Cerebellar cortex (tissue), 1 donor: Measurements from ENCODE around the gene EFNA5.

ENCODE experiments used
- DNase-seq: peaks from one replicate; pipeline ENCODE4 v3.0.0-alpha.2; 2015; ENCODE audit warnings: low spot score

EFNA5 gene

DNA sequence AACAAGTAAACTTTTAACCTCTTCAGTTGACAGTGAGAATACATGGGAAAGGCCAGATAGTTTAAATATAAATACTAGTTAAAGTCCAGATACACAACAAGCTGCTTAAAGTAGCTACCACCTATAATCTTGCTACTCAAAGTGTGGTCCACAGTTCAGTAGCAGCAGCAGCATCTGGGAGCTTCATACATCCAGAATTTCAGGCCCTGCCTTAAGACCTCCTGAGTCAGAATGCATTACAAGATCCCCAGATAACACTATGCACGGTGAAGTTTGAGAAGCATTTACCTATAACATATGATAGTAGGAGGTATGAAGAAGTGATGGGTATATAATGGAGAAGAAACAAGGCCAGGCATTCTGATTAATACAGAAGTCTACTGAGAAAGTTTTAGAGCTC is 244.5 kb downstream of the EFNA5 start:
- no peak for DNase-seq

DNA sequence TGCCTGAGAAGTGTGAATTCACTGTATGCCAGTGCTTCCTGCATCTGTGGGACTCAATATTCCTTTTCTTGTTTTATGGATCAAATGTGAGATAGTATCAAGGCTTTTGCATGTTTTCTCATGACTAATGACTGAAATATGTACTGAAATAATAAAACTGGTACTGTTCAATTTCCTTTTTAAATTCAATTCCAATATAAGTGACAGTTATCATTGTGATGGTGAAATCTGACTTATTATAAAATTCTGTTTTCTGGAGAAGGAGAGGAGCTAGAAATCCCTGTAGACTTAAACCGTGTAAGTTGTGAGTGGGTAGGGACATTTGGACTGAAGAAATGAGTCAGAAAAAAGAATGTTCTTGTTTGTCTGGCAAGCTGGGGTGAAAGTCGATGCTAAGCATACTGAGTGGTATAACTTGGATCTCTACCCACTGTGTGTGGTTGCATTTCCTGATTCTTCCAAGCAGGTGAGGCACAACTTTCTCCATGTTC is 245.2 kb downstream of the EFNA5 start:
- no peak for DNase-seq

DNA sequence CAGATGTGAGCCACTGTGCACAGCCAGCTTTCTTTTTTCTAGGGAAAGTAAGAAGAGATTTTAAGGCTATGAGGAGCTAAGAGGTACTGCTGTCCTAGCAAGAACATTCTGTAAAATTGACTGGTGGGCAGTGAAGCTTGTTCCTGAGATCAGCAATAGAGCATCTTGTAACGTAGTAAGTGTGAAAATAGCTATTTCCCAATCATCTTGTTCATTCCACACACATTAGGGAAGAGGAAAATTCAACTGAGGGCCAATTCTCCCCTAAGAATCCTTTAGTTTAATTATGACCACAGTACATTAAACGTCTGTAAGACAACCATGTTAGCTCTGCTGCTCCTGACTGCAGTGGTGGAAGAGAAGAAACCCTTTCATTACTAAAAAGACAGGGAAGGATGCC is 246.2 kb downstream of the EFNA5 start:
- no peak for DNase-seq

DNA sequence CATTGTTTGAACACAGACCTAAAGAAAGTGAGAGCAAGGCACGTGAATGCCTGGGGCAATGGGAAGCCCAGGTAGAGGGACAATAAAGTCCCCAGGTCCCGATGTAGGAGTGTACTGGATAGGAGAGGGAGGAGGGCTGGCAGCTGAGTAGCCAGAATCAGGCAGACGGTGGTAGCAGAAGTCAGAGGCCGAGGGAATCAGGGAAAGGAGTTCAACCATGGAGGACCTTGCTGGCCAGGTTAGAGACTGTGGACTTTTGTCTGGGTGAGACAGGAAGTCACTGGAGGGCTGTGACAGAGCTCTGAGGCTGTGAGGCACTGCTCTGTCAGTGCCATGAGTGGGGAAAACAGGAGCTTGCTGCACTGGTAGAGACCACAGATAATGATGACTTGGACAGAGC is 248.2 kb downstream of the EFNA5 start:
- no peak for DNase-seq

DNA sequence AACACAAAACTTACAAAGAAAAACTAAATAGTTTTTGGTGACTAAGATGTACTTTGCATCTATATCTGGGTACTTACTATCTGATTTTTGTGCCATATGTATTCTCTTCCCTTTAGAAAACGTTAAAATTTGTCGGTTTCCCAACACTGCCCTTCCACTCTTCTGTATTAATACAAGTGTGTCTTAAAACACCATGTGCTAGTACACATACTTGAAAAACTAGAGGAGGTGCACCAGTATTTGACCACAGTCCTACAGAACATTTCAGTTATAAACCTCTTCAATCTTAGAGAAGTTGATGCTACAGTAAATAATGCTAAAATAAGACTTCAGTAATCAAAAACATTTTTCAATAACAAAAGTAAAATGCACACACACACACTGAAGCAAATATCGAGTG is 251.2 kb downstream of the EFNA5 start:
- no peak for DNase-seq

DNA sequence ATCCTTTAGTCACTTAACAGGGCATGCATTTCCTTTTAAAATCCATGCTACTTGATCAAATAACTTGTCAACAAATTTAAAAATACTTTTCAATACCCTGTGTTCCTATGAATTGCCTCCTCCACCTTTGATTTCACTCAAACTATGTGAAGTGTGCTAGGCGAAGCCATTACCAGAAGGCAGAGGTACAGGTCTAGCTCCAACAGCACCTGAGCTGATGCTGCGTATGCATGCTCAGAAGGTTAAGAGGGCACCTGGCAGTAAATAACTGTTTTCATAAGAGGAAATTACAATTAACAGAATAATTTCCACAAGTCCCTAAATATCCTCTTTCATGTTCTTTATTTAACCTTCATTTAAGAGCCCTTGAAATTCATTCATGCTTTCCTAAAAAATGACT is 251.8 kb downstream of the EFNA5 start:
- no peak for DNase-seq

DNA sequence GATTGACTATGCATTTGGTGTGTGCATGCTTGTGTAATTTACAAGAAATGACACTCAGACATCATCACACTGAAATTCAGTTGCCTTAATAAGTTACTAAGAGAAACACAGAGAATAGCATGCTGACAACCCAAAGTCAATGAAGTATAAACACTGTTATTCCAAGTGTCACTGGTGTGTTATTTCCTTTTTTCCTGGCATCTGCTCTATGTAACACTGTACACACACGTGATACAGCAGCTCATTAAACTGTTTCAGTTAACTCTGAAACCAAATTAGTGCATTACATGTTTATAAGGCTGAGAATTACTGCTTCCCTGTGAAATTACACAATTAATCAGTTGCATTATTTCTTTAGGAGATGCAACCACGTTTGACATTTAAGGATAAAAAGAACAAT is 252.7 kb downstream of the EFNA5 start:
- no peak for DNase-seq

DNA sequence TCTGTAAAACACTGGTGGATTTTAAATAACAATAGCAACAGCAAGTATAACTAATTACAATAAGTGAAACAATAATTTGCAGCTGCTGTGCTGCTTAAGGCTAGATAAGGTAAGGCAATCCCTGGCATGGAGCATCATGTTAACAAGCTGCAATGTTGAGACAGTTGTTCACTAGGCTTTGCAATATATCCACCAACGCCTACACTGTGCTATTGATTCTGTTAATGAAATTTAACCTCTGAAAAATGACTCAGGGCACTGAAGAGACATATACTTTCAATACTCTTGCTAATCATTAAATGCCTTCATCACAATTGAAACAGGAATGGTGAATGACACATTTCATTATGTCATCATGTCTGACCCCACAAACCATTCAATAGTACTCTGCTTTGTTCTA is 255.0 kb downstream of the EFNA5 start:
- no peak for DNase-seq

DNA sequence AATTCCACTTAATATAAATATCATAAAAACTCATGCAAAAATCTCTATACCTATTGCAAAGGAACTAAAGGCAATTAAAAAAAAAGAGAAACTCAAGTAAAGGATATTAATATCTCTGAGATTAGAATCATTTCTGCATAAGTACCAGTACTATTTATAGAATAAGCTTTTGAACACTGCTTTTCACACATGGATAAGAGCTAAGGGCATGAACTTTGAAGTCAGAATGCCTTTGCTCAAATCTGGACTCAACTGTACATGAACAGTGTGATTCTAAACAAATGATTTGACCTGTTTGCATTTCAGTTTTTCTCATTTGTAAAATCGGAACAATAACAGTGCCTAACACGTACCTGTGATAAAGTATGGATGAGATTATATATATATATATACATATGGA is 255.9 kb downstream of the EFNA5 start:
- no peak for DNase-seq

DNA sequence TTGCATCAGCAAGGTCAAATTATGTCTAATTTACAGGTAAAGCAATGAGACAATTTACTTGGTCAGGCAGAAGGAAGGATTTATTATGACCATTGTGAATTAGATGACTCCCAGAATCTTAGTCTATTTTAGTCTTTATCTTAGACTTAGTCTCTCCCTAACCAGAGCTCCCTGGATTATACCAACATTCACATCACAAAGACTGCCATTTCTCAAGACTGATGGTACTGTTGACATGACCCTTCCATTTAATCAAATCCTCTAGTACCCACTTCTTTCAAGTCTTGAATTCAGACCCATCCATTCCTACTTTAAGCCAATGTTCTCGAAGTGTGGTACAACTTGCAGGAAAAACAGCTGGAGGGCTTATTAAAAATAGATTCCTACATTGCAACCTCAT is 257.0 kb downstream of the EFNA5 start:
- DNase-seq: no peak

DNA sequence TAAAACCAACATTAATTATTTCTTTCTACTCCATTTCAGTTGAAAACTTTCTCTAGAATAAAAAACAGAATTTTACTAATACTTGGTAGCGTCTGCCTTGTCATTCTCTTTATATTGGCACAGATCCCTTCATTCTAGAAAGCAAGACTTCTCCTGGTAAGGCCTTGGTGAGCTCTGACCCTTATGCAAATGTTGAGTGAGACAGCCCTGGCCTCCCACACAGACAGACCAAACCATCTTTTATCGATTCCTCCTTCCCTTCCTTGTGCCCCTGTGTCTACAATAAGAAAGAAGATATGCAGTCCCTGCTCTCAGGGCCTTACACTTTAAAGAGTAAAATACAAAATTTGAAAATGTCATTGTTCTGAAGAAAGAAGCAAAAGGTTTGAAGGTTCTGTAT is 262.2 kb downstream of the EFNA5 start:
- no peak for DNase-seq

DNA sequence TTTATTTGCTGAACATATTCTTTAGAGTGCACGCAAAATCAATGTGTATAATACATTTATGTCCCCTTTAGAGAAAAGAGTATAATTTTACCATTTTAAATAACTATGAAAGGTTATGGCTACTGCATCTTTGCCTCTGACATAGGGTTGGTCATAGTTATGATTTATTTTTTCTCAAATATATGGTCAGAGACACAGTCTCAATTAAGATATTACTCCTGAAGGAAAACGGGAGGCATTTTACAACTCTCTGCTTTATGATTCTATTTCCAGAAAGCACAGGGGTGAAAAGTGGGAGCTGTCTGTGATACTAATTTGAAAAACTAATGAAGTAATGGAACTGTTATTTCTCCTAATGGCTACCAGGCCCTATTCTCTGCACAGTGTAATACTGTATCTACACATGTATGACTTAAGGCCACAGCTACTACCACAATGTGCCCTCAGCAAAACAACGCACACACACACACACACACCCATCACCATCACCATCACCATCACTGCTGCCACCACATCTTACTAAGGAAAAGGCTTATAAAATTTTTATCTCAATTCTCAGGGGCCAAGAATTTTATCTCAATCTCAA is 262.9 kb downstream of the EFNA5 start:
- DNase-seq: no peak

DNA sequence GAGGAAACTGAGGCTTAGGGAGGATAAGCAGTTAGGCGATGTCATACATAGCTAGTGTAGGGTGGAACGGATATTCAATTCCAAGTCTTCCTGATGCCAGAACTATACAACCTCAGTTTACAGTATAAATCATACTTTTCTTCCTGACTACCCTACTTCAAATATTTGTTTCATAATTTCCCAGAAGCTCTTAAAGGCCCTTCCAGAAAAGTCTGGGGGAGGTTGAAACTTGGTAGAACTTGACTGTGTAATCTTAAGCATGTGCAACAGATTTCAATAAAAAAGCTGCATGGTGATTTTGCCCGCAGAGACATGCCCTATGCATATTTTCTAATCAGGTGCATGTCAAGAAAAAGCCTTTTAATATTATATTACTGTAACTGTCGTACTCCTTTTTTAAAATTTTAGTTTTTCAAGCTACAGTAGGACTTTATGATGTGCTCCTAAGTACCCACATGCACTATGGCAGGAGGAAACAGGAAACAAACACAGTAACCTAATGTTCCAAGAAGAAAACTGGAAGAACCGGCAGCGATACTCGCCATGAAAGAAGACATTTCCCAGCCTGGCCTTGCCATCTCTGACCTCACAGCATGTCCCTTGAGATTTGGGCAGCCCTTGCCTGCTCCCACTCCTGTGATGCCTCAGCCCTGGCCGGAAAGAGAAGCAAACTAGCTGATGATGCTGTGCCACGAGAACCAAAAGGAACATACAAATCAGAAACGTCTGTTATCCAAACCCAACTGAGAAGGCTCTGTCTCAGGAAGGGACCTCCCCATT is 266.0 kb downstream of the EFNA5 start:
- no peak for DNase-seq

DNA sequence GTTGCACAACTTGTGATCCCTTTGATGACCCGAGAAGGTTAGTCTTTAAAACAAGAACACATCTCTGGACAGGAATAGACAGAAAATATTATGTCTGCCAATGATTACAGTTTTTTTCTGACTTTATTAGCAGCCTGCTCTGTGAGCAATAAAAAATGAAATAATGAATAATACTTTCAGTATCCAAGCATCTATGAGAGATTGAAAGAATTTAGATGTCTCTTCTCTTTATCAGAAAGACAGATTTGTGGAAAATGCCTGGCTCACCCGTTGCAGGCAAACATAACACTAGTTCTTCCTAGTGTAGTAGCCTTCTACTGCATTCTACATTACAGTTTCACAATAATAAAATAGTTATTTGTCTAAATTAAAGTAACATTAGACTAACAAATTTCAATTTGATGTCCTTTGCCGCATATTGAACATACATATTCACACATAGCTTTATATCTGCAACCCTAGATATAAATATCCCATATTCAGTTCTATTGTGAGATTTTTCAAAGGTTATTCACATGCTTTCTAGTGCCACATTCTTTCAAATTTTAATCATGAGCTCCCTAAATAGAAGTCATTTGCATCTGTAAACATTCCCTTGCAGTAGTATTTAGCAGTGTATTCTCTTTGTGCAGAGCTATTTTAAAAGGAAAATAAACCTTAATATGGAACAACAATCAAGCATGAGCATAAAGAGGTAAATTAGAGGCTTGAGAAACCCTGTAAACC is 267.3 kb downstream of the EFNA5 start:
- no peak for DNase-seq

DNA sequence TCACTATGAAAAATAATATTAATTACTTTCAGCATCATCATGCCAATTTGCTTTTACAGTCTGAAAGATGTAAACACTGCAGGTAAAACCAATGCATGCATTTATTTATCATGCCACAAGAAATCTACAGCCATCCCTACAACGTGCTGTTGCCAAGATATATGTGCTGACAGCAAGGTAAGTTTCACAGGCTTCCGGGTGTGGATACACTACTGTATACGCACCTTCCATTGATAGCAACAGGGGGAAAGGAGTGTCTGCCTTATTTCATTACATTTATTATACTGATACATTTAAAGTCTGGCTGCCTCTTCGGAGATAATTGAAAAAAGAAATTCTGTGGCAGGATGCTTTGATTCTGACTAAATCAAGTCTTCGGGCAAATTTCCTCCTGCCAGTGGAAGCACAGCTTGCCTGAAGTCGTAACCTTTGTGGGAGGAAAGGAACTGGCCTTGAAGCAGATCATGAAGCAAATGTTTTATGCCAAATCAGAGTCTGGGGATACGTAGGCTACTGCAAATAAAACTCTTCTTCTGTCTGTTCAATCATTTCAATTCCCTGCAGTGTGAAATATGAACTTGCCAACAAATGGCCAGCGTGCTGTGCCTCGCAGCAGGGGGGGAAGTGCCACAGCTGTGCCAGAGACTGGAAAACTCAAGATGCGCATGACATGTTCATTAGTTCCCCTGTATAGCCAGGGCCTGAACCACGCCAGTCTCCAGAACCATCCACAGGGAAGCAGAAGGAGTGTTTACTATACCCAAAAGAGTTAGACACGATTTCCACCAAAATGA is 268.1 kb downstream of the EFNA5 start:
- DNase-seq: peak; percentile 63

DNA sequence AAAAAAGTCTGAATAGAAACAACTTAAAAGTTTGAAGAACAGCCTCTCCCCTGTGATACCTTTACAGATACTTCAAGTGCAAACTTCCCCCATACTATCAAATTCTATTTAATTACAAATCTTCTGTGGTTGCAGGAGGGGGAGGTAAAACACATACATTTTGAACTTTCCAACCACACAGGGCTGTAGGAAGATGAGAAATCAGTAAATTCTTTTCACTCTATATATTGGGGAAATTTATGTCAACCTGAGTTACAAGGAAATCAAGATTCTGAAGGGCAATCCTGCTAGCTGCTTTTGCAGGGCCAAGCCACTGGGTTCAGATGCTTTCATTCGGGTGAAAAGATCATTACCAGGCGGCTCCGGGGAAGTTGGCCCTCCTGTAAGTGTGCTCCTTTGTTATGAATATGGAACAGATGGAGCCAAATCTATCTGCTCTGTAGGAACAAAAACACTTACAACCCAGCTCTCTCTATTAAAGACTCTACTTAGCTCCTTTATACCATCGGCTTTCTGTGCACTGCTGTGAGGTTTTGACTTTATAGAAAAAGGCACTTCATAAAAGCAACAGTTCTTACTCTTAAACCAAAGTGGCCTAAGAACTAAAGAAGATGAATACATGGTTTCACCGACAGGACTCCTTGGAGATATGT is 269.1 kb downstream of the EFNA5 start:
- DNase-seq: peak; percentile 73

DNA sequence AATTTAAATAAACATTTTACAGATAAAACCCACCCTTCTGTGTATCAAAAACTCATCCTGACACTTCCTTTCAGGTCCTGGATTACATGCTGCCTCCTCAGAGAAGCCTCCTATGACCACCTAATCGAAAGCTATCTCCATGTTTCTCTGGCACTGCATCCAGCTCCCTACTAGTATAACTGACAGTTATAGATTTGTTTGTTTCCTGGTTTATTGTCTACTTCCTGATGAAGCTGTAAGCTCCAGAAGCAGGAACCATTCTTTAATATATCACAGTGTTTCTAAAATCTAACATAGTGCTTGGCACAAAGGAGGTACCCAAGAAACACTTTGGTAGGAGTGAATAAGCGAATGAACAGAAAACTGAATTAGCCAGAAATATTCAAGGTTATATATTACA is 270.4 kb downstream of the EFNA5 start:
- no peak for DNase-seq

DNA sequence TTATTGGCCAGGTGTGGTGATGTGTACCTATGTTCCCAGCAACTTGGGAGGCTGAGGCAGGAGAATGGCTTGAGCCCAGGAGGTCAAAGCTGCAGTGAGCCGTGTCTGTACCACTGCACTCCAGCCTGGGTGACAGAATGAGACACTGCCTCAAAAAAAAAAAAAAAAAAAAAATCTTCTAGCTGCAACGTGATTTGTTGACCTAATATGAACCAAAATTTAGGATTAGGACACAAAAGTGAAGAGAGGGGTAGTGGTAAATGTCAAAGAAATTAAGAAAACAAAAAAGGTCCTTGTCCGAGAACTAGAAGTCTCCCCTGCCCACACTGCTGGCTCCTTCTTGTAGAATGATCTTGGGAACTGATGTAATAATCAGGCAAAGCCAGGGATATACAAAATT is 272.0 kb downstream of the EFNA5 start:
- no peak for DNase-seq

DNA sequence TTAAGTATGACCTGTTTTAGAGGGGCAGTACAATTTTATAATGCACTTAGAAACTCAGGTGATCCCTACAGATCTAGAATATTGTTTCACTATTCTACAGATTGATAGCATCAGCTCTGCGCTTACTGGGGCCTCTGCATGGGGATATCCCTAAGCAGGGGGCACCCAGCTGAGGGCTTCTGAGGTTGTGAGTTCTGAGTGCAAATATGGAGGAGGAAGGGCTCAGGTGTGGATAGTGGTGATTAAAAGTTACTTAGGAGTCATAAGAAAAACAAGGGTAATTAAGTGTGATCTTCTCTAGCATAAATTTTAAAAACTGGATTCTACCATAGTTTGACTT is 274.4 kb downstream of the EFNA5 start:
- DNase-seq: no peak

DNA sequence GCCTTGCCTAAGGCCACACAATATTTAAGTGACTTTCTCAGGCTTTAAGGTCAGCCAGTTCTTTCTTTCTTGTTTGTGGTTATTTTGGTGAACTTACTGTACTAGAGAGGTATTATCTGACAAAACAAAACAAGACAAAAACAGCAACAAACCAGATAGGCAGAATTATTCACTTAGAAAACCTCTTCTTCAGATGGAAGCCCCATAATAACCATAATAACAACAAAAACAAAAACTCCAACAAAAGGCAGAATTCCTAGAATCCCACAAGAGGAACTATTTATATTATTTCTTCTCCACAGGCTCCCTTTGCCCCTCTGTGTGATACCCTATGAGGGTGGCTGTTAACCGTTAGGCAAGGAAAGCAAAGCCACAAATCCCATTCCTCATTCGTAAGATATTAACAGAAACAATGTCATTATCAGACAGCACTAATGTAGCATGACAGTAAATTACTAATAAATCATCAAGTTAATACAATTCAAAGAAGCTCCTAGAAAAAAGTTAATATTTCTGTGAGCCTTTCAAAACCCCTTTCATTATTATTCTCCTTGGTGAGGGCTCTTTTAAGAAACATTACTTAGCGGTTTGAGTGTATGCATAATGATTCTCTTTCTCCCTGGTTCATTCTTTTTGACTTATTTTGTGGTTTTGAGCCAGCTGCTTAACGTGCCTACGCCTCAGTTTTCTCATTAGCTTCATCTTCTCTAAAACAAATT is 274.9 kb downstream of the EFNA5 start:
- no peak for DNase-seq

DNA sequence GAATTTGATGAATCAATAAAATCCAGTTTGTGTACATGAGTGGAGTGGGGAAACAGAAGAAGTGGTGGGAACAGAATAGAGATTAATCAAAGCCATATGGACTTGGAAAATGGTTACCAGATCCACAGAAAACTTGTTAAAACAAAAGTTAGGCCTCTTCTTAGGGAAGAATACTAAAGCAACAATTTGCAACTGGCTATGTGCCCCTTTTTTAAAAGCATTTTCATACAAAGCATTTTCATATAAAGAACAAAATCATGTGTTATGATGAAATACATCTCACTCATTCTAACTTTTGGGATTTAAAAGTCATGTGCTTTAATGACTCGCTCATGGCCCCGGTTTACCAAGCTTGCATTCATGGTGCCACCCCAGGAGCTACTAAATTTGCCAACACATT is 276.9 kb downstream of the EFNA5 start:
- DNase-seq: no peak
